HCT116 (cell line): ENCODE data around the gene INPP5F. TPM values are rescaled to one million over a fixed set of nuclear protein-coding genes. Genes with fewer than 3 reads are reported as not detected.

Source experiments
- ATAC-seq: fragments of 200-7000 bp; cut with Tn5 transposase; 2 replicates; pipeline ENCODE4 v1.9.1; 2020; ENCODE audit warnings: mild to moderate bottlenecking, moderate library complexity
- BruUV-seq: library from RNA; stranded (reverse); fragments of 400-500 nt; replicated peaks from 2 replicates; lab custom pipeline; 2021; lab: Mats Ljungman, UMichigan
- CTCF ChIA-PET: fragments of 300-600 bp; sonication (Branson Sonifier 250); formaldehyde crosslinking; loops from one replicate; lab custom pipeline; 2021; ENCODE audit warnings: antibody characterized with exemption; lab: Charles Lee
- POLR2A ChIA-PET: fragments of 300-600, 350-600 bp; sonication (Branson Sonifier 250); formaldehyde crosslinking; loops from one replicate; lab custom pipeline; 2021; ENCODE audit warnings: antibody characterized with exemption; lab: Charles Lee
- RAD21 ChIA-PET, 2 experiments: fragments of 300-600 bp; sonication (Branson Sonifier 250); formaldehyde crosslinking; loops; one replicate each; lab custom pipeline; 2023; ENCODE audit warnings: low total read pairs in 2 of 2; ENCODE audit not compliant: uncharacterized antibody in 2 of 2, unreplicated experiment in 2 of 2, low non-redundant PET in 1 of 2; lab: Charles Lee
- DNase-seq: peaks from one replicate; pipeline ENCODE4 v3.0.0-alpha.2; 2010; ENCODE audit warnings: low read depth, low spot score
- H2AFZ ChIP-seq: fragments of 200-600 bp; shearing (Covaris generic), sonication (generic); 2 replicates; pipeline ENCODE4 v1.6.1; 2017; ENCODE audit warnings: low read depth, mixed run types, mixed read lengths, antibody characterized with exemption, low read length; ENCODE audit not compliant: poor library complexity, severe bottlenecking
- H3K27ac ChIP-seq: 2 replicates; pipeline ENCODE4 v1.5.1; 2012; ENCODE audit warnings: low read depth, low read length
- H3K27me3 ChIP-seq: fragments of 200-600 bp; sonication (generic); 2 replicates; pipeline ENCODE4 v1.6.1; 2016; ENCODE audit warnings: mixed run types, low read length, mixed read lengths; ENCODE audit not compliant: insufficient read depth
- H3K36me3 ChIP-seq, 2 experiments: fragments of 200-500 bp in 1 of 2; fragments of 200-600 bp in 1 of 2; sonication (Bioruptor generic) in 1 of 2; sonication (generic) in 1 of 2; 2 replicates each; pipeline versions ENCODE4 v1.5.1 to v1.6.1; 2014 to 2016; ENCODE audit warnings: low read length in 2 of 2, inconsistent platforms in 1 of 2, mixed read lengths in 1 of 2, mixed run types in 1 of 2; ENCODE audit not compliant: insufficient read depth in 2 of 2, control insufficient read depth in 1 of 2
- H3K4me1 ChIP-seq, 2 experiments: fragments of 200-600 bp in 1 of 2; sonication (generic) in 1 of 2; 2 replicates each; pipeline versions ENCODE4 v1.5.1 to v1.6.1; 2012 to 2017; ENCODE audit warnings: low read length in 2 of 2, inconsistent platforms in 1 of 2, mild to moderate bottlenecking in 1 of 2, mixed read lengths in 1 of 2, mixed run types in 1 of 2, moderate library complexity in 1 of 2; ENCODE audit not compliant: insufficient read depth in 2 of 2, control insufficient read depth in 1 of 2
- H3K4me2 ChIP-seq: fragments of 200-600 bp; sonication (generic); 2 replicates; pipeline ENCODE4 v1.6.1; 2017; ENCODE audit warnings: mixed run types, low read length, mixed read lengths
- H3K4me3 ChIP-seq, 2 experiments: fragments of 200-600 bp in 1 of 2; sonication (generic) in 1 of 2; replicated peaks in 1 of 2; 2 replicates each; pipeline ENCODE4 v1.5.1; 2011 to 2016; ENCODE audit warnings: low read length in 2 of 2, control low read depth in 1 of 2, low read depth in 1 of 2, mild to moderate bottlenecking in 1 of 2, mixed read lengths in 1 of 2, mixed run types in 1 of 2
- H3K79me2 ChIP-seq: fragments of 200-600 bp; sonication (generic); 2 replicates; pipeline ENCODE4 v1.6.1; 2017; ENCODE audit warnings: mild to moderate bottlenecking, mixed run types, low read length, moderate library complexity, mixed read lengths; ENCODE audit not compliant: insufficient read depth
- H3K9ac ChIP-seq: fragments of 200-600 bp; sonication (generic); 2 replicates; pipeline ENCODE4 v1.6.1; 2016; ENCODE audit warnings: low read length, mixed read lengths
- H3K9me2 ChIP-seq: fragments of 200-600 bp; sonication (generic), shearing (Covaris generic); 2 replicates; pipeline ENCODE4 v1.6.1; 2017; ENCODE audit warnings: mixed run types, mild to moderate bottlenecking, moderate library complexity; ENCODE audit not compliant: insufficient read depth
- H3K9me3 ChIP-seq, 2 experiments: fragments of 200-500 bp in 1 of 2; fragments of 200-600 bp in 1 of 2; sonication (Bioruptor generic) in 1 of 2; sonication (generic) in 1 of 2; 2 replicates each; pipeline ENCODE4 v1.6.1; 2014 to 2017; ENCODE audit warnings: low read length in 2 of 2, mixed read lengths in 2 of 2, inconsistent platforms in 1 of 2, low read depth in 1 of 2, mild to moderate bottlenecking in 1 of 2, mixed run types in 1 of 2, moderate library complexity in 1 of 2; ENCODE audit not compliant: control insufficient read depth in 1 of 2, insufficient read depth in 1 of 2
- H4K20me1 ChIP-seq: fragments of 200-600 bp; sonication (generic), shearing (Covaris generic); 2 replicates; pipeline ENCODE4 v1.6.1; 2017; ENCODE audit warnings: mixed run types, mild to moderate bottlenecking, moderate library complexity; ENCODE audit not compliant: insufficient read depth
- CBX3 ChIP-seq: IDR thresholded peaks from 2 replicates; pipeline ENCODE4 v1.6.1; 2012; ENCODE audit warnings: low read depth
- RAD21 ChIP-seq: IDR thresholded peaks from 2 replicates; pipeline ENCODE4 v1.6.1; 2012; ENCODE audit warnings: low read depth, mild to moderate bottlenecking
- intact Hi-C: fragments of 100-400 bp; cut with micrococcal nuclease; formaldehyde crosslinking; loops from 2 replicates; pipeline ENCODE4 v1.10.0; 2022
- total RNA-seq: library from RNA; stranded (reverse); gene quantifications from one replicate; pipeline ENCODE4 v1.2.1, GENCODE V29; 2021; ENCODE audit not compliant: unreplicated experiment
- TF ChIP-seq, protein P1 (sequence below): IDR thresholded peaks from 2 replicates; pipeline ENCODE4 v1.6.1; 2012; ENCODE audit warnings: low read depth

The INPP5F gene
- total RNA-seq, 1 experiment from 2014 or later = 21.6 TPM

DNA sequence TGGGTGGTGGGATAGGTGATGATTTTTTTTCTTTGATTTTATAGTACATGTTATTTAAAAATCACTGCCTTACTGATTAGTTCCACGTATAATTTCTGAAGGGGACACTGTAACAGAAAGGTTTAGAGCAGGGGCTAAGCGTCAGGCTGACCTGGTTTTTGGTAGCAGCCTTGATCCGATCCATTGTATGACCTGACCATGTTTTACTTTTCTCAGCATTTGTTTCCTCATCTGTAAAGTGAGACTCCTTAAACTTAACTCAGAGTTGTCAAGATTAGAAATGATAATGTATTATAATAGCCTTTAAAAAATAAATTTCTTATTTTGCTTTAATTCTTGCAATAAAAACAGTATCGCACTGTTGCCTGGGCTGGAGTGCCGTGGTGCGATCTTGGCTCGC, 23.6 kb downstream of the INPP5F start:
- Histone ChIP-seq H3K27me3 (no peaks in the 10 kb centered on the region), H3K9ac (no peak overlapping the region), H3K27ac (no peak overlapping the region), H3K9me3 (no peaks in the 10 kb centered on the region), H3K36me3 (no peaks in the 10 kb centered on the region), H3K9me2 (no peaks in the 10 kb centered on the region), H3K4me2 (no peak overlapping the region), H4K20me1 (no peaks in the 10 kb centered on the region), H3K4me3 (no peak overlapping the region), H3K79me2 (peaks cover 4% of the 10 kb centered on the region), H3K4me1 (no peaks in the 10 kb centered on the region), H2AFZ (no peak overlapping the region)
- no TSS peak for BruUV-seq
- intact Hi-C loops = no loop called here
- ChIA-PET RAD21 (no interaction called here), POLR2A (no interaction called here), CTCF (interaction anchor here (1.8 to 4.3 kb wide), 2 partner anchors 111 to 114 kb away, joined by 9 to 65 read pairs; no protein-coding TSS in a partner anchor)
- DNase-seq = no peak
- no peak for ATAC-seq
- no peak for TF ChIP-seq CBX3
- no peak for TF ChIP-seq RAD21
- TF ChIP-seq, protein P1, sequence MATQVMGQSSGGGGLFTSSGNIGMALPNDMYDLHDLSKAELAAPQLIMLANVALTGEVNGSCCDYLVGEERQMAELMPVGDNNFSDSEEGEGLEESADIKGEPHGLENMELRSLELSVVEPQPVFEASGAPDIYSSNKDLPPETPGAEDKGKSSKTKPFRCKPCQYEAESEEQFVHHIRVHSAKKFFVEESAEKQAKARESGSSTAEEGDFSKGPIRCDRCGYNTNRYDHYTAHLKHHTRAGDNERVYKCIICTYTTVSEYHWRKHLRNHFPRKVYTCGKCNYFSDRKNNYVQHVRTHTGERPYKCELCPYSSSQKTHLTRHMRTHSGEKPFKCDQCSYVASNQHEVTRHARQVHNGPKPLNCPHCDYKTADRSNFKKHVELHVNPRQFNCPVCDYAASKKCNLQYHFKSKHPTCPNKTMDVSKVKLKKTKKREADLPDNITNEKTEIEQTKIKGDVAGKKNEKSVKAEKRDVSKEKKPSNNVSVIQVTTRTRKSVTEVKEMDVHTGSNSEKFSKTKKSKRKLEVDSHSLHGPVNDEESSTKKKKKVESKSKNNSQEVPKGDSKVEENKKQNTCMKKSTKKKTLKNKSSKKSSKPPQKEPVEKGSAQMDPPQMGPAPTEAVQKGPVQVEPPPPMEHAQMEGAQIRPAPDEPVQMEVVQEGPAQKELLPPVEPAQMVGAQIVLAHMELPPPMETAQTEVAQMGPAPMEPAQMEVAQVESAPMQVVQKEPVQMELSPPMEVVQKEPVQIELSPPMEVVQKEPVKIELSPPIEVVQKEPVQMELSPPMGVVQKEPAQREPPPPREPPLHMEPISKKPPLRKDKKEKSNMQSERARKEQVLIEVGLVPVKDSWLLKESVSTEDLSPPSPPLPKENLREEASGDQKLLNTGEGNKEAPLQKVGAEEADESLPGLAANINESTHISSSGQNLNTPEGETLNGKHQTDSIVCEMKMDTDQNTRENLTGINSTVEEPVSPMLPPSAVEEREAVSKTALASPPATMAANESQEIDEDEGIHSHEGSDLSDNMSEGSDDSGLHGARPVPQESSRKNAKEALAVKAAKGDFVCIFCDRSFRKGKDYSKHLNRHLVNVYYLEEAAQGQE = no peak
